CD14-positive monocyte (primary cell): Measurements from ENCODE around the gene SMG6. TPM values are rescaled to one million over a fixed set of nuclear protein-coding genes. Genes with fewer than 3 reads are reported as not detected.

Source experiments
- DNase-seq, 3 donors: peaks; one replicate each; pipeline ENCODE4 v3.0.0-alpha.2; 2011 to 2022
- H2AFZ ChIP-seq: 2 replicates; pipeline ENCODE4 v1.6.0; 2012; ENCODE audit warnings: mild to moderate bottlenecking, low read depth, low read length, inconsistent platforms; ENCODE audit not compliant: insufficient read depth, poor library complexity, severe bottlenecking
- H3K27ac ChIP-seq, 2 donors: 1 replicate in 1 of 2; 2 replicates in 1 of 2; pipeline ENCODE4 v1.5.1; 2012 to 2013; ENCODE audit warnings: low read length in 2 of 2, control low read depth in 1 of 2, inconsistent platforms in 1 of 2, low read depth in 1 of 2, mild to moderate bottlenecking in 1 of 2
- H3K27me3 ChIP-seq, 2 donors: one replicate each; pipeline versions ENCODE4 v1.6.0 to v1.6.1; 2011 to 2013; ENCODE audit warnings: low read length in 2 of 2; ENCODE audit not compliant: control insufficient read depth in 2 of 2, insufficient read depth in 2 of 2
- H3K36me3 ChIP-seq, 2 donors: replicated peaks in 1 of 2; 1 replicate in 1 of 2; 2 replicates in 1 of 2; pipeline versions ENCODE4 v1.5.1 to v1.6.1; 2012 to 2013; ENCODE audit warnings: low read length in 2 of 2, control low read depth in 1 of 2, inconsistent platforms in 1 of 2, mild to moderate bottlenecking in 1 of 2; ENCODE audit not compliant: insufficient read depth in 2 of 2, control insufficient read depth in 1 of 2
- H3K4me1 ChIP-seq, 2 donors: 1 replicate in 1 of 2; 2 replicates in 1 of 2; pipeline versions ENCODE4 v1.5.1 to v1.6.1; 2012 to 2013; ENCODE audit warnings: low read length in 2 of 2, control low read depth in 1 of 2, inconsistent platforms in 1 of 2, mild to moderate bottlenecking in 1 of 2, moderate library complexity in 1 of 2; ENCODE audit not compliant: insufficient read depth in 2 of 2, control insufficient read depth in 1 of 2
- H3K4me2 ChIP-seq: replicated peaks from 2 replicates; pipeline ENCODE3; 2012; ENCODE audit warnings: low read length, moderate library complexity, mild to moderate bottlenecking; ENCODE audit not compliant: poor library complexity, severe bottlenecking; ENCODE audit errors: extremely low read depth
- H3K4me3 ChIP-seq, 3 experiments: fragments of 200-600 bp in 1 of 3; sonication (generic) in 1 of 3; replicated peaks in 1 of 3; 1 replicate in 2 of 3; 2 replicates in 1 of 3; pipeline ENCODE4 v1.5.1; 2011 to 2013; ENCODE audit warnings: low read length in 3 of 3, mild to moderate bottlenecking in 3 of 3, control low read depth in 2 of 3, low read depth in 2 of 3, inconsistent platforms in 1 of 3, moderate library complexity in 1 of 3
- H3K79me2 ChIP-seq: 2 replicates; pipeline ENCODE4 v1.6.0; 2012; ENCODE audit warnings: mild to moderate bottlenecking, control low read depth, inconsistent platforms, low read length, moderate library complexity; ENCODE audit not compliant: insufficient read depth
- H3K9ac ChIP-seq: 2 replicates; pipeline ENCODE4 v1.6.0; 2017; ENCODE audit warnings: low read length, mild to moderate bottlenecking; ENCODE audit not compliant: insufficient read depth, poor library complexity, severe bottlenecking
- H3K9me3 ChIP-seq, 2 donors: replicated peaks in 1 of 2; 1 replicate in 1 of 2; 2 replicates in 1 of 2; pipeline versions ENCODE4 v1.5.1 to v1.6.1; 2012 to 2013; ENCODE audit warnings: low read length in 2 of 2, control low read depth in 1 of 2; ENCODE audit not compliant: control insufficient read depth in 1 of 2, insufficient read depth in 1 of 2
- H4K20me1 ChIP-seq: 2 replicates; pipeline ENCODE4 v1.6.0; 2012; ENCODE audit warnings: mild to moderate bottlenecking, low read length, control low read depth, moderate library complexity; ENCODE audit not compliant: insufficient read depth
- H3K27ac Mint-ChIP-seq, 7 donors: one replicate each; pipeline ENCODE4 v1.8.0; 2020; ENCODE audit warnings: mild to moderate bottlenecking in 7 of 7, mixed read lengths in 7 of 7, moderate library complexity in 6 of 7, inconsistent platforms in 2 of 7
- H3K27me3 Mint-ChIP-seq, 3 donors: one replicate each; pipeline ENCODE4 v1.8.0; 2021 to 2022; ENCODE audit warnings: low read depth in 3 of 3, mild to moderate bottlenecking in 3 of 3, mixed read lengths in 3 of 3, moderate library complexity in 3 of 3, inconsistent platforms in 1 of 3
- H3K36me3 Mint-ChIP-seq, 2 donors: one replicate each; pipeline ENCODE4 v1.8.0; 2020; ENCODE audit warnings: mixed read lengths in 2 of 2, inconsistent platforms in 1 of 2, mild to moderate bottlenecking in 1 of 2
- H3K4me1 Mint-ChIP-seq: one replicate; pipeline ENCODE4 v1.8.0; 2020; ENCODE audit warnings: mild to moderate bottlenecking, mixed read lengths
- H3K4me3 Mint-ChIP-seq, 2 donors: one replicate each; pipeline ENCODE4 v1.8.0; 2020; ENCODE audit warnings: mild to moderate bottlenecking in 2 of 2, mixed read lengths in 2 of 2, moderate library complexity in 1 of 2
- H3K9me3 Mint-ChIP-seq, 7 donors: one replicate each; pipeline ENCODE4 v1.8.0; 2020 to 2022; ENCODE audit warnings: mixed read lengths in 7 of 7, mild to moderate bottlenecking in 6 of 7, moderate library complexity in 6 of 7, inconsistent platforms in 2 of 7
- whole genome bisulfite sequencing: methylation state at CpG from one replicate; pipeline ENCODE4 v1.1.5; 2013; ENCODE audit warnings: missing lambda C conversion rate; ENCODE audit not compliant: insufficient coverage; 5-methylcytosine and 5-hydroxymethylcytosine counted together
- intact Hi-C, 2 donors: fragments of 100-400 bp; cut with micrococcal nuclease; formaldehyde crosslinking; loops; one replicate each; pipeline versions ENCODE4 v1.15.0 to v1.15.1; 2023
- polyA plus RNA-seq, 3 donors: library from polyadenylated mRNA; depleted of rRNA in 1 of 3; unstranded in 2 of 3; stranded (reverse) in 1 of 3; fragments of 300-500 nt in 2 of 3; fragments of >200 nt in 1 of 3; fragmentation: Illumina TruSeq in 2 of 3; gene quantifications; 1 replicate in 2 of 3; 2 replicates in 1 of 3; pipeline ENCODE4 v1.2.3, GENCODE V29; 2012 to 2021
- TF ChIP-seq, protein P1 (sequence below): fragments of 200-600 bp; IDR thresholded peaks from one replicate; pipeline ENCODE4 v1.8.0; 2022; ENCODE audit warnings: antibody characterized with exemption, mild to moderate bottlenecking

The SMG6 gene
- polyA plus RNA-seq, 3 donors: 0.67 to 7.1 (median 1.1) TPM

- WGBS: 56% methylated on average over 2 of the region's 5 CpGs
- H3K4me1 ChIP-seq: peaks cover 20 to 25% of the 10 kb centered on the region in 2 donors
- H3K9ac ChIP-seq: peak overlapping the region; percentile 74
- TF ChIP-seq, protein P1, sequence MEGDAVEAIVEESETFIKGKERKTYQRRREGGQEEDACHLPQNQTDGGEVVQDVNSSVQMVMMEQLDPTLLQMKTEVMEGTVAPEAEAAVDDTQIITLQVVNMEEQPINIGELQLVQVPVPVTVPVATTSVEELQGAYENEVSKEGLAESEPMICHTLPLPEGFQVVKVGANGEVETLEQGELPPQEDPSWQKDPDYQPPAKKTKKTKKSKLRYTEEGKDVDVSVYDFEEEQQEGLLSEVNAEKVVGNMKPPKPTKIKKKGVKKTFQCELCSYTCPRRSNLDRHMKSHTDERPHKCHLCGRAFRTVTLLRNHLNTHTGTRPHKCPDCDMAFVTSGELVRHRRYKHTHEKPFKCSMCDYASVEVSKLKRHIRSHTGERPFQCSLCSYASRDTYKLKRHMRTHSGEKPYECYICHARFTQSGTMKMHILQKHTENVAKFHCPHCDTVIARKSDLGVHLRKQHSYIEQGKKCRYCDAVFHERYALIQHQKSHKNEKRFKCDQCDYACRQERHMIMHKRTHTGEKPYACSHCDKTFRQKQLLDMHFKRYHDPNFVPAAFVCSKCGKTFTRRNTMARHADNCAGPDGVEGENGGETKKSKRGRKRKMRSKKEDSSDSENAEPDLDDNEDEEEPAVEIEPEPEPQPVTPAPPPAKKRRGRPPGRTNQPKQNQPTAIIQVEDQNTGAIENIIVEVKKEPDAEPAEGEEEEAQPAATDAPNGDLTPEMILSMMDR: no peak
- no peaks in the 10 kb centered on the region for H3K9me3 ChIP-seq
- peaks cover 6% of the 10 kb centered on the region for H4K20me1 ChIP-seq
- Mint-ChIP-seq H3K27me3 (peaks cover 0 to 4% (median 0%) of the 10 kb centered on the region in 3 donors), H3K27ac (peak overlapping the region in 3 of 7 donors; percentile 15 to 66 (median 55)), H3K36me3 (peaks cover 9 to 13% of the 10 kb centered on the region in 2 donors), H3K9me3 (no peaks in the 10 kb centered on the region), H3K4me1 (peaks cover 15% of the 10 kb centered on the region), H3K4me3 (peak overlapping the region; percentile 77 to 80)
- intact Hi-C loops: loop anchor here in 1 of 2 donors (5.0 kb wide), 1 partner anchor 36 kb away; the partner anchor contains the start of genes SMG6 and SRR
- peak in 1 of 3 donors; percentile 27 for DNase-seq
- peak overlapping the region; percentile 84 to 91 (median 88) for H3K4me3 ChIP-seq
- peak overlapping the region; percentile 96 for H2AFZ ChIP-seq
- no peak overlapping the region for H3K27ac ChIP-seq
- H3K27me3 ChIP-seq: no peaks in the 10 kb centered on the region
- peaks cover 18% of the 10 kb centered on the region for H3K79me2 ChIP-seq
- peaks cover 19 to 30% of the 10 kb centered on the region in 2 donors for H3K36me3 ChIP-seq
- peak overlapping the region; percentile 100 for H3K4me2 ChIP-seq
Measured at GRCh38 chr17:2338315-2338657, 34.7 kb upstream of the SMG6 start.

- H3K36me3 Mint-ChIP-seq: peaks cover 7 to 12% of the 10 kb centered on the region in 2 donors
- under 1% methylated on average over 74 of the region's 92 CpGs for WGBS
- no peak overlapping the region for H3K27ac Mint-ChIP-seq
- Histone ChIP-seq H3K79me2 (peaks cover 18% of the 10 kb centered on the region), H3K36me3 (peaks cover 25 to 33% of the 10 kb centered on the region in 2 donors), H3K4me1 (peaks cover 20 to 25% of the 10 kb centered on the region in 2 donors), H3K4me2 (peak overlapping the region; percentile 100), H4K20me1 (peaks cover 6% of the 10 kb centered on the region), H3K9me3 (no peaks in the 10 kb centered on the region), H3K27ac (no peak overlapping the region), H3K4me3 (peak overlapping the region; percentile 84 to 91 (median 88)), H3K27me3 (no peaks in the 10 kb centered on the region), H2AFZ (peak overlapping the region; percentile 96), H3K9ac (peak overlapping the region; percentile 74)
- TF ChIP-seq, protein P1: no peak
- peak; percentile 29 to 42 (median 40) for DNase-seq
- peaks cover 15% of the 10 kb centered on the region for H3K4me1 Mint-ChIP-seq
- peaks cover 0 to 4% (median 0%) of the 10 kb centered on the region in 3 donors for H3K27me3 Mint-ChIP-seq
- intact Hi-C loops: loop anchor here in 1 of 2 donors (5.0 kb wide), 1 partner anchor 35 kb away; the partner anchor contains the start of genes SMG6 and SRR
- peak overlapping the region; percentile 80 to 95 for H3K4me3 Mint-ChIP-seq
- no peaks in the 10 kb centered on the region for H3K9me3 Mint-ChIP-seq
Measured at GRCh38 chr17:2337544-2338314, 34.1 kb upstream of the SMG6 start.
